Neural cell (in vitro differentiated cells): Measurements from ENCODE around the gene CCNJ. TPM values are rescaled to one million over a fixed set of nuclear protein-coding genes. Genes with fewer than 3 reads are reported as not detected.

ENCODE experiments used
- H2AFZ ChIP-seq: fragments of 200-600, 300-800 bp; sonication (generic), shearing (Covaris generic); 2 replicates; pipeline ENCODE4 v1.6.0; 2014; ENCODE audit warnings: low read depth, mild to moderate bottlenecking, antibody characterized with exemption, low read length, moderate library complexity
- H3F3A ChIP-seq: fragments of 200-600 bp; shearing (Covaris generic); 2 replicates; pipeline ENCODE4 v1.6.1; 2016; ENCODE audit warnings: mild to moderate bottlenecking, moderate library complexity, mixed read lengths, antibody characterized with exemption, low read length; ENCODE audit not compliant: insufficient read depth, poor library complexity, severe bottlenecking
- H3K27ac ChIP-seq: fragments of 200-600, 300-800 bp; sonication (generic), shearing (Covaris generic); 2 replicates; pipeline ENCODE4 v1.5.1; 2014; ENCODE audit warnings: mild to moderate bottlenecking, low read length, moderate library complexity
- H3K27me3 ChIP-seq: fragments of 300-800, 200-600 bp; sonication (generic), shearing (Covaris generic); 2 replicates; pipeline ENCODE4 v1.6.0; 2014; ENCODE audit warnings: mild to moderate bottlenecking, low read depth, low read length, moderate library complexity; ENCODE audit not compliant: insufficient read depth
- H3K36me3 ChIP-seq: fragments of 300-800, 200-600 bp; sonication (generic), shearing (Covaris generic); 2 replicates; pipeline ENCODE4 v1.5.1; 2014; ENCODE audit warnings: mild to moderate bottlenecking, antibody characterized with exemption, low read length, moderate library complexity; ENCODE audit not compliant: insufficient read depth
- H3K4me2 ChIP-seq: fragments of 300-800, 200-600 bp; sonication (generic), shearing (Covaris generic); 2 replicates; pipeline ENCODE4 v1.6.0; 2014; ENCODE audit warnings: mild to moderate bottlenecking, low read length
- H3K4me3 ChIP-seq: fragments of 300-800, 200-600 bp; sonication (generic), shearing (Covaris generic); 2 replicates; pipeline ENCODE4 v1.5.1; 2014; ENCODE audit warnings: mild to moderate bottlenecking, low read length, moderate library complexity
- H3K79me2 ChIP-seq: fragments of 200-600 bp; shearing (Covaris generic); replicated peaks from 2 replicates; pipeline ENCODE4 v1.6.0; 2014; ENCODE audit warnings: mild to moderate bottlenecking, low read length, moderate library complexity; ENCODE audit not compliant: insufficient read depth
- H3K9ac ChIP-seq: fragments of 300-800, 200-600 bp; sonication (generic), shearing (Covaris generic); 2 replicates; pipeline ENCODE4 v1.6.1; 2016; ENCODE audit warnings: mild to moderate bottlenecking, low read length, mixed read lengths
- H3K9me2 ChIP-seq: fragments of 200-600 bp; shearing (Covaris generic); 2 replicates; pipeline ENCODE4 v1.6.1; 2016; ENCODE audit warnings: mild to moderate bottlenecking, low read length, mixed read lengths; ENCODE audit not compliant: insufficient read depth
- H3K9me3 ChIP-seq: fragments of 200-600, 300-800 bp; sonication (generic), shearing (Covaris generic); 2 replicates; pipeline ENCODE4 v1.6.1; 2016; ENCODE audit warnings: mild to moderate bottlenecking, mixed run types, low read length, moderate library complexity, mixed read lengths
- H4K20me1 ChIP-seq: fragments of 200-600 bp; shearing (Covaris generic); 2 replicates; pipeline ENCODE4 v1.6.1; 2016; ENCODE audit warnings: mild to moderate bottlenecking, mixed run types; ENCODE audit not compliant: insufficient read depth
- EP300 ChIP-seq: fragments of 450-650 bp; conservative IDR thresholded peaks from 2 replicates; pipeline ENCODE4 v1.6.1; 2014; ENCODE audit warnings: antibody characterized with exemption, mild to moderate bottlenecking, moderate library complexity; ENCODE audit not compliant: poor library complexity, severe bottlenecking
- EZH2 ChIP-seq: fragments of 200-600, 300-800 bp; shearing (Covaris generic), sonication (generic); IDR thresholded peaks from 2 replicates; pipeline ENCODE4 v1.6.1; 2014; ENCODE audit warnings: antibody characterized with exemption, low read length, borderline replicate concordance, mild to moderate bottlenecking; ENCODE audit not compliant: insufficient read depth, poor library complexity, severe bottlenecking
- MXI1 ChIP-seq: fragments of 450-650 bp; conservative IDR thresholded peaks from 2 replicates; pipeline ENCODE4 v1.6.1; 2014; ENCODE audit warnings: antibody characterized with exemption, mild to moderate bottlenecking; ENCODE audit not compliant: poor library complexity, severe bottlenecking
- POLR2AphosphoS5 ChIP-seq: IDR thresholded peaks from 2 replicates; pipeline ENCODE4 v1.6.1; 2012
- RAD21 ChIP-seq: fragments of 450-650 bp; conservative IDR thresholded peaks from 2 replicates; pipeline ENCODE4 v1.6.1; 2014; ENCODE audit warnings: antibody characterized with exemption, mild to moderate bottlenecking, moderate library complexity
- SMC3 ChIP-seq: fragments of 450-650 bp; conservative IDR thresholded peaks from 2 replicates; pipeline ENCODE4 v1.6.1; 2014; ENCODE audit warnings: antibody characterized with exemption, mild to moderate bottlenecking, moderate library complexity; ENCODE audit not compliant: poor library complexity
- TAF1 ChIP-seq: IDR thresholded peaks from 2 replicates; pipeline ENCODE4 v1.6.1; 2012; ENCODE audit warnings: low read depth
- polyA plus RNA-seq: library from polyadenylated mRNA; depleted of rRNA; stranded (reverse); fragments of >200 nt; gene quantifications from 2 replicates; pipeline ENCODE4 v1.2.3, GENCODE V29; 2014
- TF ChIP-seq, protein P1 (sequence below): IDR thresholded peaks from 2 replicates; pipeline ENCODE4 v1.6.1; 2012; ENCODE audit warnings: borderline replicate concordance
- TF ChIP-seq, protein P2 (sequence below): fragments of 450-650 bp; IDR thresholded peaks from 2 replicates; pipeline ENCODE4 v1.5.1; 2014; ENCODE audit warnings: antibody characterized with exemption, mild to moderate bottlenecking, moderate library complexity; ENCODE audit not compliant: poor library complexity, severe bottlenecking

Gene CCNJ
- polyA plus RNA-seq, 1 donor from 2014 or later = 41.0 TPM

DNA sequence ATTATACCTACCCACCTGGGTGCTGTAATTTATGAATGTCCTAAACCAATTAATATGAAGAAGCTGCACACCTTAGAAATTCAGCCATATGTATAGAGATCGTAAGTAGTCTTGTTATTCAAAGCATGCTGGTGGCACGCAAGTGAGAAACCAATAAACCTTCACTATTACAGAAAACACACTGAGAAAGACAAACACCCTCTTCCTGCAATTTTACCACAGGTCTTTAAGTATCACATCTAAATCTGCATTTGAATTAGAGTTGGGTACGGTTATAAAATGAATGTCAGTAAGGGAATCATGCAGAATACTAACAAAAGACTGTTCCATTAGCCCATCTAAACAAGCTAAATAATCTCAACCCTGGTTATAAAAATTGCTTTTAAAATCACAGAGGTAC is 33.8 kb downstream of the CCNJ start:
- no peak overlapping the region for H3K4me2 ChIP-seq

DNA sequence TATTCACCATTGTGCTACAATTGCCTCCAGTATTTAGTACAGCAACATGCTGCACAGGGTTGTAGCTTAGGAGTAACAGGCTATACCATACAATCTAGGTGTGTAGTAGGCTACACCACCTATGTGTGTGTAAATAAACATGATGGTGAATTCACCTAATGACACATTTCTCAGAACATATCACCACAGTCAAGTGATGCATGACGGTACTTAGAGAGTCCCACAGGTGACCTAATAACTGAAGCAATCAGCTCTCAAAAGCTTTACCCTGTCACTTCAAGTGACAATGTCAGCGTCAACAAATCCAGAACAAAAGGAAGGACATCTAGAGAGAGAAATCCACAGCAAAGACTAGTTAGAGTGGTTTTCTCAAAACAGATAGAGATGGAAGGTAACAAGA is 38.8 kb downstream of the CCNJ start:
- Histone ChIP-seq H3K27me3 (no peaks in the 10 kb centered on the region), H2AFZ (no peak overlapping the region), H3F3A (no peaks in the 10 kb centered on the region), H3K36me3 (no peaks in the 10 kb centered on the region), H3K9ac (no peak overlapping the region), H3K9me2 (no peaks in the 10 kb centered on the region), H4K20me1 (no peaks in the 10 kb centered on the region), H3K79me2 (no peaks in the 10 kb centered on the region), H3K27ac (peak overlapping the region; percentile 68), H3K4me3 (peak overlapping the region; percentile 27), H3K4me2 (no peak overlapping the region), H3K9me3 (no peaks in the 10 kb centered on the region)
- TF ChIP-seq MXI1 = no peak
- TF ChIP-seq SMC3 = no peak
- TF ChIP-seq EZH2 = no peak
- TF ChIP-seq, protein P1, sequence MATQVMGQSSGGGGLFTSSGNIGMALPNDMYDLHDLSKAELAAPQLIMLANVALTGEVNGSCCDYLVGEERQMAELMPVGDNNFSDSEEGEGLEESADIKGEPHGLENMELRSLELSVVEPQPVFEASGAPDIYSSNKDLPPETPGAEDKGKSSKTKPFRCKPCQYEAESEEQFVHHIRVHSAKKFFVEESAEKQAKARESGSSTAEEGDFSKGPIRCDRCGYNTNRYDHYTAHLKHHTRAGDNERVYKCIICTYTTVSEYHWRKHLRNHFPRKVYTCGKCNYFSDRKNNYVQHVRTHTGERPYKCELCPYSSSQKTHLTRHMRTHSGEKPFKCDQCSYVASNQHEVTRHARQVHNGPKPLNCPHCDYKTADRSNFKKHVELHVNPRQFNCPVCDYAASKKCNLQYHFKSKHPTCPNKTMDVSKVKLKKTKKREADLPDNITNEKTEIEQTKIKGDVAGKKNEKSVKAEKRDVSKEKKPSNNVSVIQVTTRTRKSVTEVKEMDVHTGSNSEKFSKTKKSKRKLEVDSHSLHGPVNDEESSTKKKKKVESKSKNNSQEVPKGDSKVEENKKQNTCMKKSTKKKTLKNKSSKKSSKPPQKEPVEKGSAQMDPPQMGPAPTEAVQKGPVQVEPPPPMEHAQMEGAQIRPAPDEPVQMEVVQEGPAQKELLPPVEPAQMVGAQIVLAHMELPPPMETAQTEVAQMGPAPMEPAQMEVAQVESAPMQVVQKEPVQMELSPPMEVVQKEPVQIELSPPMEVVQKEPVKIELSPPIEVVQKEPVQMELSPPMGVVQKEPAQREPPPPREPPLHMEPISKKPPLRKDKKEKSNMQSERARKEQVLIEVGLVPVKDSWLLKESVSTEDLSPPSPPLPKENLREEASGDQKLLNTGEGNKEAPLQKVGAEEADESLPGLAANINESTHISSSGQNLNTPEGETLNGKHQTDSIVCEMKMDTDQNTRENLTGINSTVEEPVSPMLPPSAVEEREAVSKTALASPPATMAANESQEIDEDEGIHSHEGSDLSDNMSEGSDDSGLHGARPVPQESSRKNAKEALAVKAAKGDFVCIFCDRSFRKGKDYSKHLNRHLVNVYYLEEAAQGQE = no peak
- TF ChIP-seq RAD21 = no peak
- TF ChIP-seq, protein P2, sequence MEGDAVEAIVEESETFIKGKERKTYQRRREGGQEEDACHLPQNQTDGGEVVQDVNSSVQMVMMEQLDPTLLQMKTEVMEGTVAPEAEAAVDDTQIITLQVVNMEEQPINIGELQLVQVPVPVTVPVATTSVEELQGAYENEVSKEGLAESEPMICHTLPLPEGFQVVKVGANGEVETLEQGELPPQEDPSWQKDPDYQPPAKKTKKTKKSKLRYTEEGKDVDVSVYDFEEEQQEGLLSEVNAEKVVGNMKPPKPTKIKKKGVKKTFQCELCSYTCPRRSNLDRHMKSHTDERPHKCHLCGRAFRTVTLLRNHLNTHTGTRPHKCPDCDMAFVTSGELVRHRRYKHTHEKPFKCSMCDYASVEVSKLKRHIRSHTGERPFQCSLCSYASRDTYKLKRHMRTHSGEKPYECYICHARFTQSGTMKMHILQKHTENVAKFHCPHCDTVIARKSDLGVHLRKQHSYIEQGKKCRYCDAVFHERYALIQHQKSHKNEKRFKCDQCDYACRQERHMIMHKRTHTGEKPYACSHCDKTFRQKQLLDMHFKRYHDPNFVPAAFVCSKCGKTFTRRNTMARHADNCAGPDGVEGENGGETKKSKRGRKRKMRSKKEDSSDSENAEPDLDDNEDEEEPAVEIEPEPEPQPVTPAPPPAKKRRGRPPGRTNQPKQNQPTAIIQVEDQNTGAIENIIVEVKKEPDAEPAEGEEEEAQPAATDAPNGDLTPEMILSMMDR = no peak
- TF ChIP-seq TAF1 = no peak
- TF ChIP-seq POLR2AphosphoS5 = peak; percentile 85
- TF ChIP-seq EP300 = peak; percentile 92

More for the DNA sequence above, 33.8 kb downstream of the CCNJ start:
- Histone ChIP-seq H4K20me1 (no peaks in the 10 kb centered on the region), H3K36me3 (no peaks in the 10 kb centered on the region), H3K27me3 (no peaks in the 10 kb centered on the region), H2AFZ (no peak overlapping the region), H3K9me2 (no peaks in the 10 kb centered on the region), H3K79me2 (no peaks in the 10 kb centered on the region), H3K4me3 (no peak overlapping the region), H3F3A (no peaks in the 10 kb centered on the region), H3K9me3 (no peaks in the 10 kb centered on the region), H3K27ac (no peak overlapping the region), H3K9ac (no peak overlapping the region)
- TF ChIP-seq POLR2AphosphoS5 (no peak), EP300 (no peak), MXI1 (no peak), EZH2 (no peak), TAF1 (no peak), SMC3 (no peak), RAD21 (no peak)
- TF ChIP-seq, protein P1 = no peak
- TF ChIP-seq, protein P2 = no peak
